Activated naive CD4-positive, alpha-beta T cell treated with anti-CD3 and anti-CD28 coated beads, Interleukin-2, amount 10 ng/mL, durations not matched to agents 7 days and 5 days (primary cell): ENCODE results near the gene BNC2.

ENCODE experiments used
- CTCF ChIA-PET: fragments of 350-600 bp; sonication (Branson Sonifier 250); formaldehyde crosslinking; loops from one replicate; lab custom pipeline; 2021; ENCODE audit warnings: antibody characterized with exemption; lab: Charles Lee
- DNase-seq: peaks from one replicate; pipeline ENCODE4 v3.0.0-alpha.2; 2020
- H3K27ac Mint-ChIP-seq: one replicate; pipeline ENCODE4 v1.8.0; 2021; ENCODE audit warnings: mild to moderate bottlenecking, moderate library complexity, mixed read lengths
- H3K27me3 Mint-ChIP-seq: one replicate; pipeline ENCODE4 v1.8.0; 2021; ENCODE audit warnings: mild to moderate bottlenecking, mixed read lengths
- H3K36me3 Mint-ChIP-seq: one replicate; pipeline ENCODE4 v1.8.0; 2021; ENCODE audit warnings: mixed read lengths
- H3K4me1 Mint-ChIP-seq: one replicate; pipeline ENCODE4 v1.8.0; 2021; ENCODE audit warnings: mixed read lengths
- H3K4me3 Mint-ChIP-seq: one replicate; pipeline ENCODE4 v1.8.0; 2021; ENCODE audit warnings: mild to moderate bottlenecking, moderate library complexity, mixed read lengths
- H3K9me3 Mint-ChIP-seq: one replicate; pipeline ENCODE4 v1.8.0; 2021; ENCODE audit warnings: mixed read lengths

The BNC2 gene

DNA sequence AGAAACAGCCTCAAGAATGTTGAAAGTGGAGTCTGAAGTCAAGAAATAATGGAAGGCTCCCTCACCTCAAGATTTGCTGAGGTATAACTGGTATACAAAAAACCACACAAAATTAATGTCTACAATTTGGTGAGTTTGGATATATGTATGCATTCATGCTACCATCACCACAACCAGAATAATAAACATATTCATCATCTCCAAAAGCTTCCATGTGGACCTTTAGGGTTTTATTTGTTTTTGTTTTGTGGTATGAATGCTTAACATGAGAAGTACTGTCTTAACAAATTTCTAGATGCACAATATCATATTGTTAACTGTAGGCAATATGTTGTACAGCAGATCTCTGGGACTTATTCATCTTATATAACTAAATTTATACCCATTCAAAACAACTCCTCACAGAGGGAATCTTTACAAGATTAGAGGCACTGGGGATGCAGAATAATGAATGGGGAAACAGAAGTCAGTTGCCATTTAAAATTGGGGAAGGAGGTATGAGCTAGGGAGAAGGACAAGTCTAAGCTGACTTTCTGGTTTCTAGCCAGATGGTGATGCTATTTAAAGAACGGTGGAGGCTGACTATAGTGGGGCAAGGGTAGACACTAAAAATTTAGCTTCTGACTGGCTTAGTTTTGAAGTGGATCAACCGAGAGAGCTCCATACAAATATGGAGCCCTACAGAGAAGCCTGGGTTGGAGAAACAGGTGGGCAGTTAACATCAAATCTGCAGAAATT, 213.9 kb downstream of the BNC2 start:
- Mint-ChIP-seq H3K27ac (no peak overlapping the region), H3K4me3 (no peak overlapping the region), H3K4me1 (no peaks in the 10 kb centered on the region), H3K27me3 (no peaks in the 10 kb centered on the region), H3K9me3 (no peaks in the 10 kb centered on the region), H3K36me3 (no peaks in the 10 kb centered on the region)
- CTCF ChIA-PET: no interaction called here
- no peak for DNase-seq

GRCh38 chr9:16654596-16655126, 215.8 kb downstream of the BNC2 start:
- no peak for DNase-seq
- CTCF ChIA-PET: no interaction called here
- H3K4me3 Mint-ChIP-seq: no peak overlapping the region
- H3K27ac Mint-ChIP-seq: no peak overlapping the region
- no peaks in the 10 kb centered on the region for H3K27me3 Mint-ChIP-seq
- no peaks in the 10 kb centered on the region for H3K36me3 Mint-ChIP-seq
- H3K4me1 Mint-ChIP-seq: no peaks in the 10 kb centered on the region
- no peaks in the 10 kb centered on the region for H3K9me3 Mint-ChIP-seq

GRCh38 chr9:16653491-16654399, 216.7 kb downstream of the BNC2 start:
- H3K27ac Mint-ChIP-seq: no peak overlapping the region
- no peaks in the 10 kb centered on the region for H3K9me3 Mint-ChIP-seq
- no peak for DNase-seq
- H3K4me1 Mint-ChIP-seq: no peaks in the 10 kb centered on the region
- H3K36me3 Mint-ChIP-seq: no peaks in the 10 kb centered on the region
- no peak overlapping the region for H3K4me3 Mint-ChIP-seq
- CTCF ChIA-PET: no interaction called here
- H3K27me3 Mint-ChIP-seq: no peaks in the 10 kb centered on the region

DNA sequence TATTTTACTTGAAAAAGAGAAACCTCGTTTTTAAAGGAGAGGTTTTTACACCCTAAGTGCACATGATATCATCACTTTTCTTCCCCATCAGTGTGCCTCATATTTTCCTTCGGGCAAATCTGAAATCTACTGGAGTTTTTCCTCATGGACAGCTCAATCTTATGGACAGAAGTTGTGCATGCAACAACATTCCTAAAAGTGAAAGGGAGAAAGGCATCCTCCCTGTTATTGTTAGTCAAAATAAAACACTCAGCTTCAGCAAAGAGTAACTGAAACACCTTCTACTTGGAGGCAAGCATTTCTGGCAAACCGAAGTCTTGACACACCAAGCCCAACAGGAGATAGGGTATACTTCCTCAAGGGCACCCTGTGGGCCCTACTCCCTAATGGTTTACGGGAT, 217.9 kb downstream of the BNC2 start:
- no peaks in the 10 kb centered on the region for H3K27me3 Mint-ChIP-seq
- no peak overlapping the region for H3K4me3 Mint-ChIP-seq
- no peak for DNase-seq
- H3K36me3 Mint-ChIP-seq: no peaks in the 10 kb centered on the region
- no peaks in the 10 kb centered on the region for H3K9me3 Mint-ChIP-seq
- CTCF ChIA-PET: no interaction called here
- H3K4me1 Mint-ChIP-seq: no peaks in the 10 kb centered on the region
- no peak overlapping the region for H3K27ac Mint-ChIP-seq

GRCh38 chr9:16651446-16651964, 219.0 kb downstream of the BNC2 start:
- H3K4me1 Mint-ChIP-seq: no peaks in the 10 kb centered on the region
- no peak for DNase-seq
- no peaks in the 10 kb centered on the region for H3K36me3 Mint-ChIP-seq
- CTCF ChIA-PET: no interaction called here
- H3K27me3 Mint-ChIP-seq: no peaks in the 10 kb centered on the region
- no peak overlapping the region for H3K4me3 Mint-ChIP-seq
- H3K9me3 Mint-ChIP-seq: peaks cover 4% of the 10 kb centered on the region
- no peak overlapping the region for H3K27ac Mint-ChIP-seq

DNA sequence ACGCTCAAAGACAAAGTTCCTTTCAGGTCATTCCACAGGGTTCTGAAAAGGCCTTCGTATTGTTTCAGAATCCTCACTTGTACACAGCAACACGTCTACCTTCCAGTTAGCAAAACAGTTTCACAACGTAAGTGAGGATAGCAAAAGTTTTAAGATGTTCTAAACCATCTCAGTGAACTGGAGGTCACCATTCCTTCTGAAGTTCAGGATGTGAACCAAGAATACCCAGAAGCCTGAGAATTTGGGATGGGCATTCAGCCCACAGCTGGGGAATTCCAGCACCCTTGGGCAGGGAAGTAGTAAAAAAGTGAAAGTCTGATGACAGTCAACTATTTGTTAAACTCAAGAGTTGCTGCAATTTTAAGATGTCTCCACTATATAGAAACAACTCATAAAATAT, 224.5 kb downstream of the BNC2 start:
- Mint-ChIP-seq H3K36me3 (no peaks in the 10 kb centered on the region), H3K27me3 (no peaks in the 10 kb centered on the region), H3K4me3 (no peak overlapping the region), H3K4me1 (no peaks in the 10 kb centered on the region), H3K9me3 (peaks cover 4% of the 10 kb centered on the region), H3K27ac (no peak overlapping the region)
- DNase-seq: no peak
- CTCF ChIA-PET: no interaction called here

DNA sequence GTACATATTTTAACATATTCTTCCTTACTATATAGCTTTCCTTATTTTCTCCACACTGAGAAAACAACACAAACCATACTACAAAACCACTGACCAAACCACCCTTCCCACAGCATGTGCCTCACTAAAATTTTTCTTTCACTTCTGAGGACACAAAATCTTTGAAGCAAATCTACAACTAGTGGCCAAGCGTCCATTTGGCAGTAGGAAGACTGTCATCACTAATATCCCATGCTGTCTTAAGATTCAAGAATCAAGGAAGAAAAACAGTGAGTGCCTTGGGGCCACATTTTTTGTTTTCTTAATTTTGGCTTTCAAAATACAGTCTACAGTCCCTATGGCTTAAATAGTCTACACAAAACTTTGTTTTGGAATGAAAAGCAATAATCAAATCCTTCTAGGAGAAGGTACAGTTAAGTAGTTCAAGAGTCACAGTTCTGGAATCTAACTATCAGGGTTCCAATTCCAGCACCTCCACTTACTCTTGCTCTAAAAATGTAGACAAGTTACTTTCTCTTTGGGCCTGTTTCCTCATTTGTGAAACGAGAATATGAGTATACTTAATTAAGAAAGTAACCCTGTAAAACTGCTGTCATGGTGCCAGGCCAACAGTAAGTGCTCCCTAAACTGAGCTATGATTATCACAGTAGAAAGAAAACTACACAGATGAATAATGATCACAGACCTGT, 227.9 kb downstream of the BNC2 start:
- no peaks in the 10 kb centered on the region for H3K36me3 Mint-ChIP-seq
- CTCF ChIA-PET: no interaction called here
- no peaks in the 10 kb centered on the region for H3K4me1 Mint-ChIP-seq
- peaks cover 4% of the 10 kb centered on the region for H3K9me3 Mint-ChIP-seq
- H3K4me3 Mint-ChIP-seq: no peak overlapping the region
- no peaks in the 10 kb centered on the region for H3K27me3 Mint-ChIP-seq
- no peak overlapping the region for H3K27ac Mint-ChIP-seq
- DNase-seq: no peak

DNA sequence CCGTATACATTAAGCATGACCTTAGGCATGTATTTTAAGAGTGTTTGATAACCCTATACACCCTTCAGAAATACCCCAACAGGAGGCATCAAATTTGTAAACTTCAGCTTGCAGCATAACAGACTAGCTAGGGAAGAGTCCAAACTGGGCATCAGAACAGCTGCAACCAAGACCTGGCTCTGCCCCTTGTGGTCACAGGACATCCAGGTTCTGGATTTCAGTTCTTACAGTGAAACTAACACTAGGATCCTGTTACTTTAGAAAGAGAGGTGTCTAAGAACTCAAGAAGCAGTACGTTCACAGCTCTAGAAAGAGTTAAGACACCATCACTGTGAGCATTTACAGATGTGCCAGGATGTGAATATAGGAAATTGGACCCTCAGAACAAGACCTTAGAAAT, 229.8 kb downstream of the BNC2 start:
- H3K9me3 Mint-ChIP-seq: no peaks in the 10 kb centered on the region
- no peaks in the 10 kb centered on the region for H3K4me1 Mint-ChIP-seq
- no peaks in the 10 kb centered on the region for H3K27me3 Mint-ChIP-seq
- CTCF ChIA-PET: interaction anchor here (0.6 kb wide), 1 partner anchor 821 kb away, joined by 4 read pairs; no protein-coding TSS in a partner anchor
- H3K36me3 Mint-ChIP-seq: no peaks in the 10 kb centered on the region
- no peak overlapping the region for H3K4me3 Mint-ChIP-seq
- DNase-seq: no peak
- no peak overlapping the region for H3K27ac Mint-ChIP-seq

- no peak for DNase-seq
- Mint-ChIP-seq H3K4me1 (no peaks in the 10 kb centered on the region), H3K4me3 (no peak overlapping the region), H3K36me3 (no peaks in the 10 kb centered on the region), H3K27ac (no peak overlapping the region), H3K9me3 (no peaks in the 10 kb centered on the region), H3K27me3 (no peaks in the 10 kb centered on the region)
- CTCF ChIA-PET: no interaction called here
These were observed 230.8 kb downstream of the BNC2 start for GRCh38 chr9:16639644-16640043.

DNA sequence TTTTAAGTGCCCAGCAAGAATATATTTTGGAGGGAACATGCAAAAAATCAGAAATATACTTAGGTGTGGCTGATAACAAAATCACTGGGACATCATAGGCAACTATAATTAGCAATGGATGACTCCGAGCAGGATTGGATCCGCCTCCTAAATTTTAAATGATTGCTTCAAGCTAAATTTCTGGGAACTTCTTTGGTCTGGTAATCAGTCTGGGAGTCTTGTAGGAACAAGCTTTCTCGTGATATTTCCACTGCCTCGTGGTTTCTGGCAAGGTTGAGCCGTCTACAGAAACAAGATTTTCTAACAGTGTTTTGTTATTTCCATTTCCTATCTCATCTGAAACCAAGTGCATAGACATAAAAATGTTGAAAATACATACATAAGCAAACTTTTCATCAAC, 232.6 kb downstream of the BNC2 start:
- CTCF ChIA-PET: no interaction called here
- Mint-ChIP-seq H3K4me3 (no peak overlapping the region), H3K4me1 (no peaks in the 10 kb centered on the region), H3K27ac (no peak overlapping the region), H3K9me3 (no peaks in the 10 kb centered on the region), H3K36me3 (no peaks in the 10 kb centered on the region), H3K27me3 (no peaks in the 10 kb centered on the region)
- no peak for DNase-seq

GRCh38 chr9:16637218-16637617, 233.3 kb downstream of the BNC2 start:
- Mint-ChIP-seq H3K27me3 (no peaks in the 10 kb centered on the region), H3K36me3 (no peaks in the 10 kb centered on the region), H3K4me1 (no peaks in the 10 kb centered on the region), H3K27ac (no peak overlapping the region), H3K4me3 (no peak overlapping the region), H3K9me3 (no peaks in the 10 kb centered on the region)
- DNase-seq: no peak
- CTCF ChIA-PET: no interaction called here

DNA sequence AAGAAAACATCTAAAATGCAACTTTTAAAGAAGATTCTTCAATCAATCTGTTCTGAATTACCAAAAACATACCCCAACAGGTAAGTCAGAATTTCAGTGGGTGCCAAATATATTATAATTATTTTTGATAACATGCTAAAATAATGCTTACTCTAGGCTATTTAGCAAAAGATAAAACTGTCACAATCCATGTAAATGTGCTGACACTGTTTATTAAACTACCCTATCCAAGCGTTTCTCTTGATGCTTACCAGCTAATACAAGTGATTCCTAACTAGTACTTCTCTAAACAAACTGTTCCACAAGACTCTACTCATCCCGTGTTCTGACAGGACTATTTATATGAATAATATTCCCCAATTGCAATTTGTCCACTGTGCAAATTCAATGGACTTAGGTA, 236.7 kb downstream of the BNC2 start:
- no peak overlapping the region for H3K4me3 Mint-ChIP-seq
- CTCF ChIA-PET: no interaction called here

DNA sequence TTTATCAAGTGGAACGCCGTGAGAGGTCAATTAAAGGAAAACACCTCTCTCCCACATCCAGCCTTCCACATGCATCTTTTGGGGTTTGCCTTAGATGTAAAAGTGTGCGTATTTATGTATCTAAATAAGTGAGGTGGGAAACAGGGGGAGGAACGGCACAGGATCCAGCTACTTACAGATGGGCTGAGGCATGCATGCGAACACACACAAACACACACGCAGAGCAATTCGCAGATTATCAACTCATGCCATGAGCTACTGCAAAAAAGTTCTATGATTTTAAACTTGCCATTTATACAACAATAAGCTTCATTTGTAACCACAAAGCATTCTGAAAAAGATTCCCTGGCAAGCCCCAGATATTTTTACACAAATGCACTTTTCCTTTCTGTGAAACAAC, 242.1 kb downstream of the BNC2 start:
- Mint-ChIP-seq H3K27ac (no peak overlapping the region), H3K4me3 (no peak overlapping the region), H3K36me3 (no peaks in the 10 kb centered on the region), H3K27me3 (no peaks in the 10 kb centered on the region), H3K9me3 (peaks cover 4% of the 10 kb centered on the region), H3K4me1 (no peaks in the 10 kb centered on the region)
- CTCF ChIA-PET: no interaction called here
- DNase-seq: no peak

More for the DNA sequence above, 236.7 kb downstream of the BNC2 start:
- Mint-ChIP-seq H3K4me1 (no peaks in the 10 kb centered on the region), H3K27ac (no peak overlapping the region), H3K36me3 (no peaks in the 10 kb centered on the region), H3K27me3 (no peaks in the 10 kb centered on the region), H3K9me3 (peaks cover 4% of the 10 kb centered on the region)
- no peak for DNase-seq

GRCh38 chr9:16627967-16628366, 242.5 kb downstream of the BNC2 start:
- Mint-ChIP-seq H3K36me3 (no peaks in the 10 kb centered on the region), H3K27me3 (no peaks in the 10 kb centered on the region), H3K4me1 (no peaks in the 10 kb centered on the region), H3K9me3 (peaks cover 7% of the 10 kb centered on the region), H3K4me3 (no peak overlapping the region), H3K27ac (no peak overlapping the region)
- CTCF ChIA-PET: no interaction called here
- no peak for DNase-seq
